ENCODE data around the gene MLN.

MLN gene

DNA sequence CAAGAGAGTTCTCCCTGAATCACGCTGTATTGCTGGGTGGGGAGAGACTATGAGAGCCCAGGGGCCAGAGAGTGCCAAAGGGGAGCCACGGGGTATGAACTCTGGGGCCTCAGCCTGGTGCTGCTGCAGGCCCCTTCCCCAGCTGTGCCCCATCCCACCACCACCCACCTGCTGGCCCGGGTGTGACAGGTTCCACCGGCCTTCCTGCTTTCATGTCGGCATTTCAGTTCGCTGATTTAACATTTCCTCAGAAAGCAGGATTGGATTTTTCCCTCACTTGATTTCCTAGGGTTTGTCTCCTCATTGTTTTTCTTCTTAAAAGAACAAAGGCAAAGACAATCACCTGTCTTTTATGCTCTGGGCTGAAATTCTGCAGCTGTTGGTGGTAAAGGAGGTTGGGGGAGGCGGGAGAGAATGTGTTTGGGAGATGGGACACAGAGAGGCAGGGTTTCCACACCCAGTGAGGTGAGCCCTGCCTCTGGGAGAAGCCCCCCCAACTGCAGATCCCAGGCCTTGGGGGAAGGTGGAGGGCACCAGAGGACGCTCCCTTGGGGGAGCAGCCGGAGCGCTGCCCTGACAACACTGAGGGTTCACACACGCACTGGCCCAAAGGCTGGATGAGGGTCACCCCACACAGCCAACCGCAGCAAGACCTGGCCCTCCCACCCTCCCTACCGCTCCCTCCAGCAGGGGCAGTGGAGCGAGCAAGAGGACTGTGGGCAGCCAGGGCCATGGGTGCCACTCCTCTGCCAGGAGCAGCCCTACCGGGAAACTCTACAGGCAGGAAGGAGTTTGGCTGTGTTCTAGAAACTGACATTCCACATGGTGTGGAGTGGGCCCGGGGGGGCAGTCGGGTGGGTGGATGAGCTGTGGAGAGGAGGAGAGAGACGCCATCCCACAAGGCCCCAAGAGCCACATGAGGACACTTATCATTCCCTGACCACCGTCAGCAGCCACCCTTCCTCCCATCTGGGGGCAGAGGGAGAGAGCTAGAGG lies 10.5 kb upstream of the MLN start:
- no peak for DNase-seq

DNA sequence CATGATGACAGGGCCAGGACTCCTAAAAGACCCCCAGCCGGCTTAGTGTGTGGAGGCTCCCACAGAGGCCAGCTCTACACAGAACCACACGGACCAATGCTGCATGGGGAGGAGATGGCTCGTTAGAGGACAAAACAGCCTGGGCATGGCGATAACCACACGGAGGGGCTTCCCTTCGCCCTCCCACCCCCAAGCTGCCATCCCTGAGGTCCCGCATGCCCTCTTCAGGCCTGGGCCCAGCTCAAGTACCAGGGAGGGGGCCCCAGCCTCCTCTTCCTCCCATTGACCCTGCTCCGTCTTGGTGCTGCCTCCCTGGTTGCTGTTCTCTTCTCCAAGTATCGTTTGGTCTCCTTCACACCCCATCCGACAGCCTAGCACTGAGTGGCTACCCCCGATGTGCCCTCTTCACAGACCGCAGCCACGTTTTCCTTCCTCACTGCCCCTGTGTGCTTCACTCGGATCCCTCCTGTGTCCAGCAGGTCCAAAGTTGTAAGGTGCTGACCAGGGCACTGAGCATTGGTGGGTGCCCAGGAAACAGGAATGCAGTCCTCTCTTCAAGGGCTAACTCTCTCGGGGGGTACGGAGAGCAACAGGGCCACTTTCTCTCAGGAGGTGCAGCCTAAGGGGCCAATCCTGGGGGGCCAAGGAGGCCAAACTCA lies 9.6 kb upstream of the MLN start:
- no peak for DNase-seq

DNA sequence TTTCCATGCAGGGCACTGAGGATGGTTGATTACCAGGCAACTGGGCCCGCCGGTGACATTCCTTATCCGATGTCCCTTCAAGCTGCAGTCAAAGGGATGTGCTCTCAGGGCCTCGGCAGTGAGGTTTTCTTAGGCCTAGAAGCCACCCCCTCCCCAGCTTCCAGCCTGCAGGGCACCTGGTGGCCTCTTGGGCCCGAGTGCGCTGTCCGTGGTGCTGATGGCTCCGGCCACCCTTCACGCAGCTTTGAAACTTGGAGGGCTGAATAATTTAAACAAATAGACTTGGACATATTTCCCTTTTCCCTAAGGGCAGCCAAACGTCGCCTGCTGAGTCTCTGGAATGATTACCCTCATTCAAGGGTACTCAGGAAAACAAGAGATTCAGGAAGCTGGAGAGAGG lies 8.9 kb upstream of the MLN start:
- peak; percentile 19 for DNase-seq

DNA sequence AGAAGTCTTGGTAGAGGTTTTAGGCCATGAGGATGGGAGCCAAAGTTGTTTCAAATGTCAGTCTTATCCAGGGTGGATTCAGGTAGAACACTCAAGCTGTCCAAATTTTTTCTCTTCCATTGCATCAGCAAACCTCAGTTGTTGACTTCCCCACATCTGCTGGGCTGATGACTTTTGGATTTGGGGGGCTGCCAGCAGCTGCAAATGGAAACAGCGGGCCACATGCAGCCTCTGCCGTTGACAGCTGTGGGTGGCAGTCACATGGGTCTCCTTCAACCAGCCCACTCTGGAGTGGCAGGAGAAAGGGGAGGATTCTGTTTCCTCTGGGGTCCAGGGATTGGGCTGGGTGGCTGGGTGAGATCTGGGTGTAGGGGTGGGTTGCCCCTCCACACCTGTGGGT lies 5.8 kb upstream of the MLN start:
- no peak for DNase-seq

DNA sequence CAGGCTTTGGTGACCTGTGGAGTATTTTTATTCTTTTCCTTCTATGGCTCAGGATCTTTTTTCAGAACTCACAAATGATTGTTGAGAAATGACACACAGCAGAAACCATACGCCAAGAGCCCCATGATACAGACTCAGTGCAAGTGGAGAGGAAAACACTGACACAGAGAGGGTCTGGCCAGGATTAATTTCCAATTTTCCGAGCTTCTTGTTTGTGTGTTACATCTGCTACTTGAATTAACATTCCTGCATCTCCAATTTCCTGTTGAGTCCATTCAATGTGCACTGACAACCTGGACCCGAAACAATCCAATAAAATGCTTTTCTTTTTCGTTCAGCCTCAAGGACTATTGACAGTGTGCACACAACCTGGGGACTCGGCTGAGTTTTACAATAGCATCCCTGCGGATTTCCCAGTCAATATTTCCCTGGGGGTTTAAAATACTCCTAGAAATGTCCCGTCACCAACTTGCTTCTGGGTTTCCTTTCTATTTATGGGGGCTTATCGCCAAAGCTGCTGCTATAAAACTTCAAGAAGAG lies 4.9 kb upstream of the MLN start:
- no peak for DNase-seq

DNA sequence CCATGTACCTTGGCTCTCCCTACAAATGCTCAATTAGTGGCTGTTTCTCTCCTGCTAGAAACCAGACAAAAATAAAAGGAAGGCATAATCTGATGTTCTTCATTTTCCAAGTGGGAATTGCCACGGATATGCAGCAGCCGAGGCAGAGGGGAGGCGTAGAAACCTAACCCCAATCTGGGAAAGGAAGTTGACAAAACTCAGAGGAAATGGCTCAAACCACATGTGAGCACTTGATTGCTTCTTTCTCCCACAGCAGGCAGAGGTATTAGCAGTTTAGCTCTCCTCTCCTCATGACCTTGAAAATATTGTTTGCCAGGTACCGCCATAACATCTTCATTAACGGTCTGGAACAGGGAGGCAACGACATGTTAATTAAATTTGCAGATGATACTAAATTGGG lies 3.8 kb upstream of the MLN start:
- DNase-seq: no peak

DNA sequence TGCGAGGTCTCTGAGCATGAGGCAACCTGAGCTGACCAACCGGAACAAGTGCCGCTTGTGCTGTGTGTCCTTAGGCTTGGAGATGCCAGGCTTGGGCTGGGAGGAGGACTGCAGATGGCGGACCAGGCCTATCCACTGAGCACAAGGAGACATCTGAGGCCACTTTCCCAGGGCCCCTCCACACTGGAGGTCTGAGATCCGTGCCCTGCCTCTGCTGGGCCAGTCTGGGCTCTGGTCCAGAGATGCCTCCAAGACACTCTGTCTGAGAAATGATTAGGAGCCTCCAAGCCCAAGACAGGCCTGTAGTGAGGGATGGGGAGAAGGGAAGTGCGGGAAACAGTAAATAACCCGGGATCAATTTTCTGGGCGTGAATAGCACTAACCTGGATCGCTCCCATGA lies 3.0 kb upstream of the MLN start:
- no peak for DNase-seq

DNA sequence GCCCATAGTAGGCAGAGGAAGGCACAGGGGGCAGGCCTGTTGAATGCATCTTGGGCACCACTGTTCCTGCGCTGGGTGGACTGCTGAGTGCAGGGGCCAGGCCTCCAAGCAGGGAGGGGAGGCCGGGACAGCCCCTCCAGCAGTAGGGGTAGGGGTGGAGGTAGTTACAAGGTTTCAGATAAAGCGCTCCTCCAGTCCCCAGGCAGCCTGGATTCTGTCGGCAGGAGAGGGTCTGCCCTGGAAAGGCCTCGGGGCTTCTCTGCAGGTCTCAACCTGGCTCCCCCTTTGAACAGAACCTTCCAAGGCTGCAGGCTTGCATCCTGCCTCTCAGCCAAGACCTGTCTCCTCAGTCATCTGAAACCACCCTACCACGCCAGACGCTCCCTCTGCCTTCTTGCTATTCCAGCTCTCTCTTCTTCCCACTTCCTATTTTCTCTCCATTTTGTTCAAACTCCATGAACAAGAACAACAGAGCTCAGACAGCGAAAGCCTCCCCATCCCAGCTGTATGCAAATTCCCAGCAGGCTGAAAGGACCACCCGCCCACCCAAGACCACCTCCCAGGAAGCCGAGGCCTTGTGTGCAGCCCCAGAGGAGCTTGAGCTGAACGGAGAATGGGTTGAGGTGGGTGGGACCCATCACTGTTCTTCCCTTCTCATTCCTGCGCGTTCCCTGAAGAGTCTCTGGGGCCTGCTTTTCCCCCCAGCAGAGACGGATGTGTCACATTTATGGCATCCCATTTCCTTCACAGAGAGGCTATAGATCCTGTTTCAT lies 1.4 kb downstream of the MLN start:
- no peak for DNase-seq

DNA sequence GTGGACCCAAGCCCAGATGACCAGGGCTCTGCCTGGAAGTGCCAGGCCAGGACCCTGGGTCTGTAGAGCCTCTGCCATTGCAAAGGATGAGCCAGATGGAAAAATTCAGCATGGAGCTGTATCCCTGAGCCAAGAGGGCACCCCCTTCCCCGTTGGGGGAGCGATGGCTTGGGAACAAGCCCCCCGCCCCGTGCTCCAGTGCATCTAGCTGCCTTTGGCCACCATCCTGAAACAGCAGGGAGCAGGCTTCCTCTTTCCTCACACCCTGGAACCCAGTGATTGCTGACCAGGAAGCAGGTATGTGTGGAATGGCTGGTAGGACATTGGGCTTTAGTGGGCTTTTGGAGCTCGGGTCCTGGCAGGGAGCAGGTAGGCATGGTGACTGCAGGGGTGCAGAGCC lies 2.2 kb downstream of the MLN start:
- DNase-seq: no peak

DNA sequence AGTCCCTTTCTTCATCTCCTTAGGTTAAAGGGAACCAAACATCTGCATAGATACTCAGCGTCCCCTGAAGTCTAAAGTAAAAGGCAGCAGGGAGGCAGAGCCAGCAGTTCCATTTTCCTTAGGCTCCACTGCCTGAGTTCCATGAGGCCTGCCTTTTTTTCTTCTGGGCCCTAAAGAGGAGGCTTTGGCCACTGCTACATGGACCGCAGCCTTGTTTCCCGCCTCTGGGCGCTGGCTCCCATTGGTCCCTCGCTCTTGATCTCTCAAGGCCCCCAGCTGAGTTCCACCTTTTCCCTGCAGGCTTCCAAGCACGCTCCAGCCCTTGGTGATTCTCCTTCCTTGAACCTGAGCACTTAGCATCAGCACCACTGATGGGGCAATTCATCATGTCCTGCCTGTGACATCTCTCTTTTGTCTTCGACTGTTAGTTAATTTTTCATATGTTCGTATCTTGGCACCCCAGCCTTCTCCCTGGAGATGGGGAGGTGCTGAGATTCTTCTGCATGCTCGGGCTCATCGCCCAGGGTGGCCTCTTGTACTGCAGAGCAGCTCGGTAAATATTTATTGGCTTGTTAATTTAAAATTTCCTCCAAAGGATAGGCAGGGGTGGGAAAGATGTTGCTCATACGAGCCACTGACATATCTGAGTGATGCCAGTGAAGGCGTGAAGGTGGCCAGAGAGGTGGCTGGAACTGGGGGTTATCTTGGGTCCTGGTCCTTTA lies 3.4 kb downstream of the MLN start:
- no peak for DNase-seq

DNA sequence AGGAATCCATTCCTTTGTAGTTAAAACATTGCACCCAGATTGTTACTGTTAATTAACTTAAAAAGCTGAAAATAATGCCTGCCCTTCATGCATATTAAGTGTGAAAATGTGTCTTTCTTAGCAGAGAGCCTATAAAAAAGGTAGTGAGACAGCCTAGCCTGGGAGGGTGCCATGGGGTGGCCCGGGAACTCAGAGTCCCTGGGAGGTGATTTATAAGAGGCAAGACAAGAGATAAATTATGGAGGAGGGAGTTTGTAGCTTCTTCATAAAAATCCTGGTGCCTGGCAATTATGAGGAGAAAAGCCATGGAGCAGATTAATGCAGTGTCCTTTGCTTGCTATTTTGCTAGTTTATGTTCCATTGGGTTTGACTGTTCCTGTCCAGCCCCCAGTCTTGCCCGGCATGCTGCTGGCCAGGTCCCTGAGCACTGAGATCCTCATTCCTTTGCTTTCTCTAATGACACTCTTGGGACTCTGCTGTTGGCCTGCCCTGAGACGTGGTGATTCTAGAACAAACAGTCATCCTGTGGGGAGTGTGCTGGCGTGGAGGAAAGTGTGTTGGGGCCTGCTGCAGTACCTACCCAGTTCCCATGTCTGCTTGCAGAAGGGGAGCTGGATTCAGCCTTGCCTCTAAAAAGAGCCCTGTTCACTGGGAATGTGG lies 4.2 kb downstream of the MLN start:
- no peak for DNase-seq

DNA sequence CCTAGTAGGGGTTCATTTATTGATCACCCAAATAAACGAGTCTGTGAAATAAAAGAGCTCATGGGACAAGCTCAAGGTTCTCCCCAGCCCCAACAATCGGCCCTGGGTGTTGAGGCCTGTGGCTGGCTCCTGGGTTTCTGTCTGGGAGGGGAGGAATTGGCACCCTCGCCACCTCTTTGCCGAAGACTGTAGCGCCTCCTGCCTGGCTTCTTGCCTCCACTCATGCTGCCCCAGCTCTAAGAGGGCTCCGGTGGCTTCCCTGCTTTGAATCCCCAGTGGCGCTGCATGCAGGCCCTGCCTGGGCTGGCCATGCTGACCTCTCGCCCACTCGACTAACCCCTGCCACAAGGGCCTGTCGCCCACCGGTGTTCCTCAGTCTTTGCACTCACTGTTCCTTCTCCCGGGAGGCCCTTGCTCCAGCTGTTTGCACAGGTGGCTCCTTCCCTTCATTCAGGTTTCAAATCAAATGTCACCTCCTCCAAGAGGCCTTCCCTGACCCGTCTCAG lies 5.4 kb downstream of the MLN start:
- no peak for DNase-seq

DNA sequence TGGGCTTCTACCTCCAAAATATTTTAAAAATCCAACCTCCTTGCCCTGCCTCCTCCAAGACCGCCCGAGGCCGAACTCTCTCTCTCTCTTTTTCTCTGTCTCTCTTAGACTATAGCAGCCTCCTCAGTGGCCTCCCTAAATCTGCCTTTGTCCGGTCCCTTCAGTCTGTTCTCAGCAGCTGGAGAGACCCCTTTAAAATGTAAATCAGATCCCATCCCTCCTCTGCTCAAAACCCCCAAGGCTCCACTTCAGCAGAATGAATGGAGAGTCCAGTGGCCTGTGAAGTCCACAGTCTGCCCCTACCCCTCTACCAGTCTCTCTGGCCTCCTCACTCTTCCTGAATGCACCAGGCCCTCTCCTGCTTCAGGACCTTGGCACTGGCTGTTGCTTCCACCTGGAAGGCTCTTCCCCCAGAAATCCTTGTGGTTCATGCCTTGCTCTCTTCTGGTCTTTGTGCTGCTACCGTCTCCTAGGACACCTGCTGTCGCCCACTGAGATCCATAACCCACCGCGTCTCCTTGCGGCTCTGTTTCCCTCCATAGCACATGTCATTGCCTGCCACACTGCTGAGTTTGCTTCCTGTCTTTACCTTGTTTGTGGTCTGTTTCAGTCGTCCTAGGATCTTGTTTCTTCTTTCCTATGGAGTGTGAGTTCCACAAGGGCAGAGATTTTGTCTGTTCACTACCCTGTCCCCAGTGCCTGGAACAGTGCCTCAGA lies 6.0 kb downstream of the MLN start:
- no peak for DNase-seq

DNA sequence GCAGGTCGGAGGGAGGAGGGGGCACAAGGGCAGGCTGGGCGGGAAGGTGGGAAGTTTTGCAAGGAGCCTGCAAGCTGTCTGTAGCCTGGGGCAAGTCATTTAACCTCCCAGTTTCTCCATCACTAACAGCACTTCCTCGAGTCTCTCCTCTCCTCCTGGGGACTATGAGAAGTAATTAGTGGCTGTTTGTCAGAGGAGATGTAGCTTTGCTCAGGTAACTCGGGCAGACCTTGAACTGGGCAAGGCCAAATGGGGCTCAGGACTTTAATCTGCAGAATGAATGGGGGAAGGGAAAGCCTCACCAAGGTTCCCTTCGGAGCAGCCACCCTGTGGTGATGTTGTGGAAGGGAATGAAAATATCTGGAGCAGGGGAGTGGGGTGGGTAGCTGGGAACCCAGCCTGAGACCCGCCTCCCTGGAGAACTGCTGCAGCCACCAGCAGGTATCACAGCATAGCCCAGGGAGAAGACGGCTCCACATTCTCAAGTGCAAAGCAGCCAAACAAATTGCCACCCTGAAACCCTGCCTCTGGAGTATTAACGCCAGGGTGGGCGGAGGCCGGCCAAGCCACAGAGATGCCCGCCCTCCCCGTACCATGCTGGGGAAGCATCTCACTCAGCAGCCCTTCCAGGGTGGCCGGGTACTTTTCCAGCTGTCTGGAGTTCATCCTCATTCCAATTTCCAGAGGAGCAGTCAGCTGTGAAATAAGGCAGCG lies 8.7 kb downstream of the MLN start:
- no peak for DNase-seq

DNA sequence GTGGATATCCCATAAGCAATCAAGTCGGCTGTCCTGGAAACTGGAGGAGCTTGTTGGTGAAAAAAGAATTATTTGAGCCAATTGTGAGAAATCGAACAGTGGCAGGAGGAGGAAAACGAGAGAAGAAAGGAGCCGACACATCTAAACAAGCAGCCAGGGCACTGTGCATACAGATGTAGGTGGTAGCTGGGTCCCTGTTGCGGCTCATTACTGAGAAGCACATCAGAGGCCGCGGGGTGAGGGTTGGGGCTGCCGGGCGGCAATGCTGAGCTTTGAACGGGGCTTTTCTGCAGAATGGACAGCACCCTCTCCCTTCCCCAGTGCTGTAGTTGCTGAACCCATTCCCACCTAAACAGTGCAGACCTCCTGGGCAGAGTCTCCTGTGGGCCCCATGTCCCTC lies 10.8 kb downstream of the MLN start:
- DNase-seq: no peak

DNA sequence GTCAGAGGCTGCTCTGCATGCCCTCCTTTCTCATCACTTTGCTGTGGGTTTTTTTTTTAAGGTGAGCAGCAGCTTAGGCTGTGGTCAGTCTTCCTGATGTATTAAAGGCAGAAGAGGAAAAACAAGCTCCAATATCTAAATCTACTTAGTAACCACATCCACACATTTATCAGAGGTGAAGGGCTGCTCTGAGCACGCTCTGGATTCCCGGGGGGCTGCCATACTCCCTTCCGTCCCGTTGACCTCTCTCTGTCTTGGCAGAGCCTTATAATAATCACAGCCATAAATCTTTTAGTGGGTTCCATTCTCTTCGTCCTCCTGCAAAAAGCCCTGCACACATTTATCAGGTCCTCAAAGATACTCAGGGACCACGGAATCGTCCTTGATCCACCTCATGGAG lies 12.2 kb downstream of the MLN start:
- no peak for DNase-seq

DNA sequence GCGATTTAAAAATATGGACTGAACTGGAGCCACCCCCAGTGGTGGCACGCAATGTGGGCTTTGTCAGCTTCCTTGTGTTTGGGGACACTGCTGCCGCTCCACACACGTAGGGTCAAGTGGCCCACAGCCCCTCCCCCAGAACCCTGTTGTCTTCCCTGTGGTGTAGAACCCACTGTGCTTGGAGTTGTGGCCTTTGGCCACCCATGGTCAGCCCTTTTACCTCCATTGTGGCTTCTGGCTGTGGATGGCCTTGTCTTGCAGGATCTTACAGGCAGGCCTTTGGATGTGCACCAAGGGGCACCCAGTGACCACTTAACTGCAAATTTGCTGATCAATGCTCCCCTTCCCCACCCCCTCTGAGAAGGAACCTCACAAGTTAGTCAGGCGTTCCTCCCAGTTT lies 12.9 kb downstream of the MLN start:
- no peak for DNase-seq

DNA sequence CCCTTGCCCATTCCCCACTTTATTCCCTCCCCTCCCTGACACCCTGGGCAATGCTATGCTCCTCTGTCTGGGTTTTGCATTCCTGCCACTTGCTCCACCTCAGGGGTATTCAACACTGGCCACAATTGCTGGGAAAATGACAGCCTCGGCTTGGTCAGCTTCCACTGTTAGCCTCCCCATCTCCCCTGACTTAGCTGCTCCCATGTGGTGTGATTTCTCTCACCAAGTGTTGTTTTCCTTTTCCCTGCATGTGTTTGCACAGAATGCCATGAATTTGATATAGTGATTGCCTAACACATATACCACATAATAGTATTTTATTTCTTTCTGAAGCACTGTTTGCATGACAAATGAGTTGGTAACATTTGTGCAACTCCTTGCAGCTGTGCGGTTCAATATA lies 13.4 kb downstream of the MLN start:
- DNase-seq: no peak

DNA sequence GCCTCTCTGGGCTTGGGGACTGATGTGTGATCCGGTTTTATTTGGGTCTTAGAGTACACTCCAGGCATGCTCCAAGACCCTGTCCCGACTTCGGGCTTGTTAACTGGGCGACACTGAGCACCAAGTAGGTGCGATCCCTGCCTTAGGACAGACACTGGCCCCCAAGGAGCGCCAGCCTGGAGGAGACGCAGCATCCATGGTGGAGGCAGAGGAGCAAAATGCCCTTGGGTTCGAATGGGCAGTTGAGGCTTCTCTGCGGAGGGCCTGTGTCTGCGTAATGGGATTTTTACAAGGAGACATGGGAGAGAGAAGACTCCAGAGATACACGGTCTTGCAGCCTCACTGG lies 14.3 kb downstream of the MLN start:
- DNase-seq: no peak

DNA sequence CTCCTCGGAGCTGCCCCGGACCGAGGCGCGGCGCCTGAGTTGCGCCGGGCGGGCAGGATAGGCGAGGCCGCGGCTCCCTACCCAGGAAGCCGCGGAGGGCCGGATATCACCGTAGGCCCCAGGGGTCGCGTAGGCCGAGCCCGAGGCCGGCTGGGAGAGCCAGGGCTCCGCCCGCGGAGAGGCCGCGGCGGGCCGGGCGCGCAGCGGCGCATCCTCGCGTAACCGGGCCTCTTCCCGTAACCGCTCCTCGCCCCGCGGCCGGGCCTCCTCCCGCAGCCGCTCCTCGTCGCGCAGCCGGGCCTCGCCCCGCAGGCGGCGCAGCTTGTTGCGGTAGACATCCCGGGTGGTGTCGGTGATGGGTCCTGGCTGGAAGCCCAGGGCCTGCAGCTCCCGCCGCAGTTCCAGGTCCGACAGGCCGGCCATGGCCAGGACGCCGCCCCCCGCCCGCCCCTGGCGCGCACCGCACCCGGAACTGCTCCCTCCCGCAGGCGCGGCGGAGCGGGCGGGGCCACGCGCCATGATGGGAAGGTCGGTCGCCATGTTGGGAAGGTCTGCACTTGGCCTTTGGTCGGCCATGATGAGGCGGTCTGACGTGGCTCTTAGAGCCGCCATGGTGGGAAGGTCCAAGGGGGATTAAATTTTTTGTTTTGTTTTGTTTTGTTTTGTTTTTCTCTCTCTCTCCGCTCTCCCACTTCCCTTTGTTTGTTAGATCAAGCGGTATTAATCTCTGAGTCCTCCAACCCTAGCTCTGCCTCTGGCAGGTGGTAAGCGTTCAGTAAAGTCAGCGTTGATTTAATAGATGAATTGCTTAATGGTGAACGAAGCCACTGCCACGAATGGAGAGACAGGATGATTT lies 14.9 kb downstream of the MLN start, which contains the start of gene LEMD2:
TSS of gene LEMD2 (minus strand) at position 437 of the 856 bp plus-strand sequence. CDS start at position 423, 14 bp downstream.
- peak; percentile 90 for DNase-seq

All from inflammatory macrophage treated with lipopolysaccharide for 4 hours (primary cell).